H9 (cell line): Measurements from ENCODE around the gene COQ8B. TPM values are rescaled to one million over a fixed set of nuclear protein-coding genes. Genes with fewer than 3 reads are reported as not detected.
A peak's percentile ranks its signal among the peaks of the same experiment; 100 is the strongest.

Experiments
- DNase-seq: peaks from one replicate; pipeline ENCODE4 v3.0.0-alpha.2; 2017
- H2AFZ ChIP-seq: one replicate; pipeline ENCODE4 v1.6.1; 2013; ENCODE audit warnings: mild to moderate bottlenecking, low read length, control low read depth, moderate library complexity
- H2AK5ac ChIP-seq: 2 replicates; pipeline ENCODE4 v1.6.1; 2013; ENCODE audit warnings: low read length, control low read depth, mixed read lengths; ENCODE audit not compliant: insufficient read length
- H2BK120ac ChIP-seq: one replicate; pipeline ENCODE4 v1.6.1; 2013; ENCODE audit warnings: low read depth, mild to moderate bottlenecking, low read length, control low read depth, inconsistent platforms; ENCODE audit not compliant: poor library complexity, severe bottlenecking
- H2BK12ac ChIP-seq: 2 replicates; pipeline ENCODE4 v1.6.1; 2013; ENCODE audit warnings: low read length, control low read depth, mixed read lengths, low read depth; ENCODE audit not compliant: insufficient read length
- H2BK15ac ChIP-seq: 2 replicates; pipeline ENCODE4 v1.6.1; 2013; ENCODE audit warnings: low read depth, low read length, control low read depth
- H2BK20ac ChIP-seq: one replicate; pipeline ENCODE4 v1.6.1; 2013; ENCODE audit warnings: low read depth, mild to moderate bottlenecking, low read length, control low read depth, inconsistent platforms; ENCODE audit not compliant: poor library complexity, severe bottlenecking
- H2BK5ac ChIP-seq: 2 replicates; pipeline ENCODE4 v1.6.1; 2013; ENCODE audit warnings: low read length, control low read depth, mixed read lengths; ENCODE audit not compliant: insufficient read length
- H3K14ac ChIP-seq: 2 replicates; pipeline ENCODE4 v1.6.1; 2013; ENCODE audit warnings: low read length, control low read depth; ENCODE audit not compliant: insufficient read depth
- H3K18ac ChIP-seq: 2 replicates; pipeline ENCODE4 v1.6.1; 2013; ENCODE audit warnings: low read depth, mild to moderate bottlenecking, mixed read lengths, low read length, control low read depth; ENCODE audit not compliant: insufficient read length
- H3K23ac ChIP-seq: 2 replicates; pipeline ENCODE4 v1.6.1; 2013; ENCODE audit warnings: low read length, control low read depth, mixed read lengths, low read depth; ENCODE audit not compliant: insufficient read length
- H3K23me2 ChIP-seq: 2 replicates; pipeline ENCODE4 v1.6.1; 2013; ENCODE audit warnings: low read depth, mild to moderate bottlenecking, mixed read lengths, low read length, control low read depth; ENCODE audit not compliant: insufficient read length, poor library complexity, severe bottlenecking
- H3K27ac ChIP-seq: 2 replicates; pipeline ENCODE4 v1.5.1; 2013; ENCODE audit warnings: low read length, control low read depth, mixed read lengths, low read depth; ENCODE audit not compliant: insufficient read length
- H3K27me3 ChIP-seq: 2 replicates; pipeline ENCODE4 v1.6.1; 2013; ENCODE audit warnings: low read length, control low read depth, inconsistent platforms; ENCODE audit not compliant: insufficient read depth
- H3K4ac ChIP-seq: 2 replicates; pipeline ENCODE4 v1.6.1; 2013; ENCODE audit warnings: low read depth, mild to moderate bottlenecking, control low read depth, inconsistent platforms, low read length, moderate library complexity
- H3K4me1 ChIP-seq: 2 replicates; pipeline ENCODE4 v1.6.1; 2013; ENCODE audit warnings: low read length, control low read depth, inconsistent platforms; ENCODE audit not compliant: insufficient read depth
- H3K4me2 ChIP-seq: 2 replicates; pipeline ENCODE4 v1.6.1; 2013; ENCODE audit warnings: low read length, control low read depth, mixed read lengths; ENCODE audit not compliant: insufficient read length, insufficient read depth
- H3K56ac ChIP-seq: 2 replicates; pipeline ENCODE4 v1.6.1; 2013; ENCODE audit warnings: low read depth, mild to moderate bottlenecking, mixed read lengths, low read length, control low read depth; ENCODE audit not compliant: insufficient read length
- H3K79me1 ChIP-seq: 2 replicates; pipeline ENCODE4 v1.6.1; 2013; ENCODE audit warnings: low read depth, mild to moderate bottlenecking, moderate library complexity, low read length, control low read depth, inconsistent platforms; ENCODE audit not compliant: insufficient read depth, poor library complexity, severe bottlenecking
- H3K79me2 ChIP-seq: 2 replicates; pipeline ENCODE4 v1.6.1; 2013; ENCODE audit warnings: low read length, control low read depth, inconsistent platforms; ENCODE audit not compliant: insufficient read depth
- H3K9ac ChIP-seq: 2 replicates; pipeline ENCODE4 v1.6.1; 2013; ENCODE audit warnings: low read length, control low read depth, mixed read lengths; ENCODE audit not compliant: insufficient read length; ENCODE audit errors: extremely low read depth
- H3K9me3 ChIP-seq: one replicate; pipeline ENCODE4 v1.6.1; 2013; ENCODE audit warnings: low read depth, low read length, inconsistent platforms; ENCODE audit not compliant: control insufficient read depth
- H3T11ph ChIP-seq: one replicate; pipeline ENCODE4 v1.6.1; 2013; ENCODE audit warnings: mild to moderate bottlenecking, low read length, control low read depth, inconsistent platforms
- H4K20me1 ChIP-seq: one replicate; pipeline ENCODE4 v1.6.1; 2013; ENCODE audit not compliant: control insufficient read depth, insufficient read length, insufficient read depth
- H4K5ac ChIP-seq: 2 replicates; pipeline ENCODE4 v1.6.1; 2013; ENCODE audit warnings: low read depth, mild to moderate bottlenecking, mixed read lengths, low read length, control low read depth; ENCODE audit not compliant: insufficient read length
- H4K8ac ChIP-seq: replicated peaks from 2 replicates; pipeline ENCODE4 v1.6.1; 2013; ENCODE audit warnings: low read length, control low read depth, mixed read lengths, low read depth; ENCODE audit not compliant: insufficient read length
- H4K91ac ChIP-seq: 2 replicates; pipeline ENCODE4 v1.6.1; 2013; ENCODE audit warnings: low read depth, mild to moderate bottlenecking, moderate library complexity, mixed read lengths, low read length, control low read depth; ENCODE audit not compliant: insufficient read length
- H3K27ac Mint-ChIP-seq, 3 experiments: 2 replicates in 2 of 3; 3 replicates in 1 of 3; pipeline ENCODE4 v1.8.0; 2020 to 2021; ENCODE audit warnings: mixed read lengths in 3 of 3, mild to moderate bottlenecking in 1 of 3, moderate library complexity in 1 of 3
- H3K27me3 Mint-ChIP-seq: 2 replicates; pipeline ENCODE4 v1.8.0; 2021; ENCODE audit warnings: low read depth, mild to moderate bottlenecking, moderate library complexity, mixed read lengths
- H3K36me3 Mint-ChIP-seq, 3 experiments: 2 replicates in 2 of 3; 3 replicates in 1 of 3; pipeline ENCODE4 v1.8.0; 2020 to 2021; ENCODE audit warnings: low read depth in 3 of 3, mixed read lengths in 3 of 3; ENCODE audit not compliant: insufficient read depth in 1 of 3
- H3K4me1 Mint-ChIP-seq, 2 experiments: 2 replicates each; pipeline ENCODE4 v1.8.0; 2020; ENCODE audit warnings: mixed read lengths in 2 of 2
- H3K4me3 Mint-ChIP-seq, 2 experiments: 2 replicates in 1 of 2; 3 replicates in 1 of 2; pipeline ENCODE4 v1.8.0; 2020 to 2021; ENCODE audit warnings: mild to moderate bottlenecking in 2 of 2, mixed read lengths in 2 of 2, moderate library complexity in 1 of 2
- H3K9me3 Mint-ChIP-seq, 2 experiments: 2 replicates in 1 of 2; 3 replicates in 1 of 2; pipeline ENCODE4 v1.8.0; 2020; ENCODE audit warnings: mild to moderate bottlenecking in 2 of 2, mixed read lengths in 2 of 2, moderate library complexity in 1 of 2
- WGBS: extraction: QIAGEN DNeasy Blood & Tissue Kit; methylation state at CpG from one replicate; pipeline ENCODE4 v1.1.7; 2013; ENCODE audit warnings: missing lambda C conversion rate, low lambda C conversion rate, mixed read lengths; ENCODE audit not compliant: insufficient read length; ENCODE audit errors: extremely low coverage; 5-methylcytosine and 5-hydroxymethylcytosine counted together
- total RNA-seq: library from RNA; stranded (reverse); gene quantifications from 2 replicates; pipeline ENCODE4 v1.2.1, GENCODE V29; 2021
- TF ChIP-seq, protein P1 (sequence below): fragments of 200-600 bp; sonication (generic); conservative IDR thresholded peaks from 3 replicates; pipeline ENCODE4 v1.8.0; 2021; ENCODE audit warnings: antibody characterized with exemption, mild to moderate bottlenecking

Gene COQ8B
- total RNA-seq, 1 experiment from 2014 or later, result 40.5 TPM

DNA sequence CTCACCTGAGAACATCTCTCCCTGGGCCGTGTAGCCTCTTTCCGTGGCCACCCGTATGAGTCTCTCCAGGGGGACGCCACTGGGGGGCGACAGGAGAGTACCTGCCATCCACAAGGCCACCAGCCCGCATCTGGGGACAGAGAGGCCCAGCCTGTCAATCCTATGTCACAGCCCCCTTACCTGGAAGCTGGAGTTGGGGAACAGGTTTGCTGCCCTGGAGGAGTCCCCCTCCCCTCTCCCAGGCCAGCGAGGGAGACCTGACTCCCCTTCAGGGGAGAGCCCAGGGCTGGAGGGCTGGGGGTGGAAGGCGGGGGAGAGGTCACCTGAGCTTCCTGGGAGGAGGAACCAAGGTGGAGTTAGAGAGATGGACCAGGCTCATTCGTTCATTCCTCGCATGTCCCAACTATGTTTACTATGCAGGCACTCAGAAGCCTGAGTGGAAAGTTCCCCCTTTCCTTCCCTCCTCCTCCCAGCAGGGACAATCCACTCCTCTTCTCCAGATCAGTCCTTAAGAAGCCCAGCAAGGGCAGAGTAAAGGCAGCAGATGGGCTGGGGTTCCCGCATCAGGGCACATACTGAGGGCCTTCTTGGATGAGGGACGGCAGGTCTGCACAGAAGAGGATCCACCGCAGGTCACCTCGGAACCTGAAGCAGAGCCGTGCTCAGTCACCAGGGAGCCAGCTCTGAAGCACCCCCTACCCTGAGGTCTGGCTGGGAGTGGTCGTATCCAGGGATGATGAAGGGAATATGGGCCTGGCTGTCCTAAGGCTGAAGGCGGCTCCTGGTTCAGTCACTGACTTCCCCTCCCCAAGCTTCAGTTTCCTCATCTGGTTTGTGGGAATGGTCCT, 28.1 kb upstream of the COQ8B start:
- Histone ChIP-seq H3K14ac (no peak overlapping the region), H4K91ac (no peak overlapping the region), H4K8ac (no peak overlapping the region), H3K23me2 (peaks cover 5% of the 10 kb centered on the region), H3K9me3 (no peaks in the 10 kb centered on the region), H3K79me1 (no peaks in the 10 kb centered on the region), H2BK15ac (no peak overlapping the region), H2BK20ac (no peak overlapping the region), H3K27ac (no peak overlapping the region), H3K4me2 (no peak overlapping the region), H3K9ac (no peak overlapping the region), H2BK120ac (no peak overlapping the region), H3K23ac (no peak overlapping the region), H4K5ac (no peak overlapping the region), H2AFZ (no peak overlapping the region), H4K20me1 (no peaks in the 10 kb centered on the region), H3K79me2 (no peaks in the 10 kb centered on the region; the same call in 1 of the 2 replicates), H3K4me1 (peaks cover 4% of the 10 kb centered on the region; the same call in 1 of the 2 replicates), H3K56ac (no peak overlapping the region), H3T11ph (no peak overlapping the region), H2BK12ac (no peak overlapping the region), H3K18ac (no peak overlapping the region), H2AK5ac (no peak overlapping the region), H3K4ac (no peak overlapping the region), H2BK5ac (no peak overlapping the region), H3K27me3 (no peaks in the 10 kb centered on the region)
- Mint-ChIP-seq H3K36me3 (peaks cover 6 to 17% (median 12%) of the 10 kb centered on the region in 3 experiments; a peak in 5 of 7 replicates), H3K9me3 (no peaks in the 10 kb centered on the region), H3K27me3 (no peaks in the 10 kb centered on the region), H3K4me3 (no peak overlapping the region; a peak in 1 of 5 replicates), H3K27ac (peak overlapping the region; percentile 85 to 95 (median 92); a peak in 6 of 7 replicates), H3K4me1 (peaks cover 21 to 25% of the 10 kb centered on the region in 2 experiments)
- TF ChIP-seq, protein P1, sequence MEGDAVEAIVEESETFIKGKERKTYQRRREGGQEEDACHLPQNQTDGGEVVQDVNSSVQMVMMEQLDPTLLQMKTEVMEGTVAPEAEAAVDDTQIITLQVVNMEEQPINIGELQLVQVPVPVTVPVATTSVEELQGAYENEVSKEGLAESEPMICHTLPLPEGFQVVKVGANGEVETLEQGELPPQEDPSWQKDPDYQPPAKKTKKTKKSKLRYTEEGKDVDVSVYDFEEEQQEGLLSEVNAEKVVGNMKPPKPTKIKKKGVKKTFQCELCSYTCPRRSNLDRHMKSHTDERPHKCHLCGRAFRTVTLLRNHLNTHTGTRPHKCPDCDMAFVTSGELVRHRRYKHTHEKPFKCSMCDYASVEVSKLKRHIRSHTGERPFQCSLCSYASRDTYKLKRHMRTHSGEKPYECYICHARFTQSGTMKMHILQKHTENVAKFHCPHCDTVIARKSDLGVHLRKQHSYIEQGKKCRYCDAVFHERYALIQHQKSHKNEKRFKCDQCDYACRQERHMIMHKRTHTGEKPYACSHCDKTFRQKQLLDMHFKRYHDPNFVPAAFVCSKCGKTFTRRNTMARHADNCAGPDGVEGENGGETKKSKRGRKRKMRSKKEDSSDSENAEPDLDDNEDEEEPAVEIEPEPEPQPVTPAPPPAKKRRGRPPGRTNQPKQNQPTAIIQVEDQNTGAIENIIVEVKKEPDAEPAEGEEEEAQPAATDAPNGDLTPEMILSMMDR, result peak; percentile 41; the same call in 2 of the 3 replicates
- DNase-seq, result peak; percentile 78
- no CpG with 5 or more reads among the region's 17 CpGs for WGBS
